WTC11 (cell line): ENCODE measurements around the gene COL11A1. TPM values are rescaled to one million over a fixed set of nuclear protein-coding genes. Genes with fewer than 3 reads are reported as not detected.

Source experiments
- ATAC-seq: fragments of 200-7000 bp; cut with Tn5 transposase; 2 replicates; pipeline ENCODE4 v1.10.0; 2021; ENCODE audit warnings: mild to moderate bottlenecking, moderate library complexity
- CTCF ChIA-PET: fragments of 300-600 bp; sonication (Branson Sonifier 250); formaldehyde crosslinking; loops from one replicate; lab custom pipeline; 2021; ENCODE audit warnings: antibody characterized with exemption; lab: Charles Lee
- POLR2A ChIA-PET: fragments of 350-600 bp; sonication (Branson Sonifier 250); formaldehyde crosslinking; loops from one replicate; lab custom pipeline; 2021; ENCODE audit warnings: antibody characterized with exemption; lab: Charles Lee
- DNase-seq: peaks from one replicate; pipeline ENCODE4 v3.0.0; 2021; ENCODE audit warnings: low spot score
- H3K27ac Mint-ChIP-seq: 2 replicates; pipeline ENCODE4 v1.8.0; 2021; ENCODE audit warnings: mixed read lengths
- H3K27me3 Mint-ChIP-seq: 2 replicates; pipeline ENCODE4 v1.8.0; 2021; ENCODE audit warnings: low read depth, mild to moderate bottlenecking, moderate library complexity, mixed read lengths
- H3K36me3 Mint-ChIP-seq: 2 replicates; pipeline ENCODE4 v1.8.0; 2021; ENCODE audit warnings: mixed read lengths
- H3K4me1 Mint-ChIP-seq: 2 replicates; pipeline ENCODE4 v1.8.0; 2022; ENCODE audit warnings: mixed read lengths
- H3K4me3 Mint-ChIP-seq: 2 replicates; pipeline ENCODE4 v1.8.0; 2021; ENCODE audit warnings: mild to moderate bottlenecking, moderate library complexity, mixed read lengths
- H3K9me3 Mint-ChIP-seq: 2 replicates; pipeline ENCODE4 v1.8.0; 2021; ENCODE audit warnings: mixed read lengths
- AFF4 ChIP-seq: sonication (generic); formaldehyde crosslinking; IDR thresholded peaks from 2 replicates; pipeline ENCODE4 v1.8.1; 2023; ENCODE audit warnings: mild to moderate bottlenecking, missing genetic modification reagents, borderline replicate concordance
- AR ChIP-seq: fragments of 250-450 bp; sonication (Bioruptor Pico); IDR thresholded peaks from 2 replicates; pipeline ENCODE4 v1.9.0; 2021; ENCODE audit warnings: mild to moderate bottlenecking
- CDX4 ChIP-seq: fragments of 250-450 bp; sonication (Bioruptor Pico); IDR thresholded peaks from 2 replicates; pipeline ENCODE4 v1.9.0; 2021; ENCODE audit warnings: moderate library complexity, mild to moderate bottlenecking, inconsistent platforms, borderline replicate concordance
- CTCF ChIP-seq: fragments of 200-600 bp; IDR thresholded peaks from 2 replicates; pipeline ENCODE4 v1.8.0; 2022; ENCODE audit warnings: antibody characterized with exemption
- ELF4 ChIP-seq: sonication (generic); formaldehyde crosslinking; IDR thresholded peaks from 2 replicates; pipeline ENCODE4 v1.8.1; 2022; ENCODE audit warnings: low read depth, mild to moderate bottlenecking, moderate library complexity, missing genetic modification reagents
- FOXP4 ChIP-seq: sonication (generic); formaldehyde crosslinking; IDR thresholded peaks from 2 replicates; pipeline ENCODE4 v1.8.0; 2022; ENCODE audit warnings: mild to moderate bottlenecking, missing genetic modification reagents
- GABPB1 ChIP-seq: sonication (generic); formaldehyde crosslinking; IDR thresholded peaks from 2 replicates; pipeline ENCODE4 v1.8.1; 2023; ENCODE audit warnings: mild to moderate bottlenecking, missing genetic modification reagents
- GRHL2 ChIP-seq: fragments of 250-450 bp; sonication (Bioruptor Pico); IDR thresholded peaks from 2 replicates; pipeline ENCODE4 v1.8.0; 2022; ENCODE audit warnings: mild to moderate bottlenecking, moderate library complexity; ENCODE audit not compliant: insufficient replicate concordance, severe bottlenecking
- JAZF1 ChIP-seq: fragments of 250-450 bp; sonication (Bioruptor Pico); IDR thresholded peaks from 2 replicates; pipeline ENCODE4 v1.9.0; 2021; ENCODE audit warnings: moderate library complexity, mild to moderate bottlenecking, inconsistent platforms
- JUN ChIP-seq: sonication (generic); formaldehyde crosslinking; IDR thresholded peaks from 2 replicates; pipeline ENCODE4 v1.8.0; 2023; ENCODE audit warnings: mild to moderate bottlenecking, missing genetic modification reagents
- OVOL2 ChIP-seq: fragments of 250-450 bp; sonication (Bioruptor Pico); IDR thresholded peaks from 2 replicates; pipeline ENCODE4 v1.9.0; 2021; ENCODE audit warnings: mild to moderate bottlenecking, borderline replicate concordance
- RORB ChIP-seq: fragments of 250-450 bp; sonication (Bioruptor Pico); IDR thresholded peaks from 2 replicates; pipeline ENCODE4 v1.9.0; 2021; ENCODE audit warnings: mild to moderate bottlenecking
- SOX15 ChIP-seq: fragments of 250-450 bp; sonication (Bioruptor Pico); IDR thresholded peaks from 2 replicates; pipeline ENCODE4 v1.9.0; 2021; ENCODE audit warnings: mild to moderate bottlenecking
- TCF7 ChIP-seq: sonication (generic); formaldehyde crosslinking; IDR thresholded peaks from 2 replicates; pipeline ENCODE4 v1.8.0; 2022; ENCODE audit warnings: mild to moderate bottlenecking, low read depth, missing genetic modification reagents, moderate library complexity
- ZBTB21 ChIP-seq: sonication (generic); formaldehyde crosslinking; IDR thresholded peaks from 2 replicates; pipeline ENCODE4 v1.8.1; 2023; ENCODE audit warnings: mild to moderate bottlenecking, missing genetic modification reagents, borderline replicate concordance
- ZNF263 ChIP-seq: sonication (generic); formaldehyde crosslinking; IDR thresholded peaks from 2 replicates; pipeline ENCODE4 v1.8.1; 2022; ENCODE audit warnings: low read depth, mild to moderate bottlenecking, moderate library complexity, missing genetic modification reagents
- ZNF416 ChIP-seq: fragments of 250-450 bp; sonication (Bioruptor Pico); IDR thresholded peaks from 2 replicates; pipeline ENCODE4 v1.9.0; 2021; ENCODE audit warnings: mild to moderate bottlenecking, inconsistent platforms
- ZNF532 ChIP-seq: fragments of 250-450 bp; sonication (Bioruptor Pico); IDR thresholded peaks from 2 replicates; pipeline ENCODE4 v1.9.0; 2021; ENCODE audit warnings: mild to moderate bottlenecking, borderline replicate concordance
- total RNA-seq: library from RNA; stranded (reverse); gene quantifications from 3 replicates; pipeline ENCODE4 v1.2.3, GENCODE V29; 2021

The COL11A1 gene
- total RNA-seq, 1 experiment from 2014 or later, result 13.1 TPM

- DNase-seq, result no peak
- no peak overlapping the region for H3K27ac Mint-ChIP-seq
- ChIA-PET POLR2A (no interaction called here), CTCF (no interaction called here)
- no peaks in the 10 kb centered on the region for H3K36me3 Mint-ChIP-seq
- H3K4me3 Mint-ChIP-seq, result no peak overlapping the region
- H3K27me3 Mint-ChIP-seq, result no peaks in the 10 kb centered on the region
- TF ChIP-seq GABPB1 (CRISPR knock-in tag) (no peak), ZNF532 (no peak), FOXP4 (CRISPR knock-in tag) (no peak), ZNF263 (no peak), CTCF (no peak), CDX4 (CRISPR knock-in tag) (no peak), GRHL2 (no peak), JAZF1 (CRISPR knock-in tag) (no peak), ZNF416 (CRISPR knock-in tag) (no peak)
- H3K4me1 Mint-ChIP-seq, result peaks cover 17% of the 10 kb centered on the region
- H3K9me3 Mint-ChIP-seq, result peaks cover 5% of the 10 kb centered on the region
- no peak for ATAC-seq
These were observed 166.0 kb downstream of the COL11A1 start for GRCh38 chr1:102942324-102942723.

GRCh38 chr1:102941366-102941947, 166.9 kb downstream of the COL11A1 start:
- ChIA-PET POLR2A (no interaction called here), CTCF (no interaction called here)
- Mint-ChIP-seq H3K4me1 (peaks cover 18% of the 10 kb centered on the region), H3K9me3 (peaks cover 5% of the 10 kb centered on the region), H3K27ac (peak overlapping the region; percentile 42; the same call in 1 of the 2 replicates), H3K36me3 (no peaks in the 10 kb centered on the region), H3K4me3 (no peak overlapping the region), H3K27me3 (no peaks in the 10 kb centered on the region)
- DNase-seq (no peak), ATAC-seq (peak; percentile 70)
- TF ChIP-seq ELF4 (no peak), ZBTB21 (CRISPR knock-in tag) (no peak), SOX15 (CRISPR knock-in tag) (no peak), AFF4 (CRISPR knock-in tag) (no peak), JUN (no peak), AR (CRISPR knock-in tag) (no peak), OVOL2 (CRISPR knock-in tag) (no peak), TCF7 (CRISPR knock-in tag) (no peak), RORB (CRISPR knock-in tag) (no peak), ZNF263 (no peak)
